Measurements from ENCODE around the gene VSTM2B.
"Not testable (repeated sequence)": the region's sequence is repeated elsewhere in the genome, so short reads cannot be mapped to it uniquely, and the experiment has no call there.

The VSTM2B gene

DNA sequence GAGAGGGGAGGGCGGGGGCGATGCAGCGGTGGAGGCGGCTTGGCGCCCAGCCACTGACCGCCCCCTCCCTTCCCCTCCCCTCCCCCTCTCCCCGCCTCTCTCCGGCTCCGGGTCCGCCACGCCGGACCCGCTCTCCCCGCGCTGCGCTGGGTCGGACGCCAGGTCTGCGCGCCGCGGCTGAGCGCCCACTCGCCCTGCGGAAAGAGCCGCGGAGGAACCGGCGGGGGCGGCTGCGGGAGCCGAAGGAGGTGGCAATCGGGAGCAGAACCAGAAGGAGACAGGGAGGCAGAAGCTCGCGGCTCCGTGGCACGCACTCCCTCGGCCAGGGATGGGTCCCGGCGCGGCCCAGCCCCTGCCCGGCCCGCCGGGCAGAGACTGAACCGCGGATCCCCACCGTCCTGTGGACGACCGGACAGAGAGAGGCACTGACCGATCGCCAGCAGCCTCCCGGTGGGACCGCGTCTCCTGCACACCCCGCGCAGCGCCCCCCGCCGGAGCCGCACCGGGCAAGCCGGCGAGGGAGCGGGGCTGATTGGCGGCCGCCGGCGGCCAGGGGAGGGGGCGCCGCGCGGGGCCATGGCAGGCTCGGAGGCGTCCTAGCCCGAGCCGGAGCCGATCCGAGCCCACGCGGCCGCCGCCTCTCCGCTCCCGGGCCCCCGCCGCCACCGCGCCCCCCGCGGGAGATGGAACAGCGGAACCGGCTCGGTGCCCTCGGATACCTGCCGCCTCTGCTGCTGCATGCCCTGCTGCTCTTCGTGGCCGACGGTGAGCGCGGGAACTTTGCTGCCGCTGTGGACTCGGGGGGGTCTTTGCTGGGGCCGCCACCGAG, at the start of gene VSTM2B:
TSS of gene VSTM2B (plus strand) at position 94 of the 829 bp plus-strand sequence. CDS start at position 684, 590 bp downstream.
- no peak for DNase-seq

GRCh38 chr19:29476528-29476927, 49.3 kb upstream of the VSTM2B start:
- DNase-seq = no peak

DNA sequence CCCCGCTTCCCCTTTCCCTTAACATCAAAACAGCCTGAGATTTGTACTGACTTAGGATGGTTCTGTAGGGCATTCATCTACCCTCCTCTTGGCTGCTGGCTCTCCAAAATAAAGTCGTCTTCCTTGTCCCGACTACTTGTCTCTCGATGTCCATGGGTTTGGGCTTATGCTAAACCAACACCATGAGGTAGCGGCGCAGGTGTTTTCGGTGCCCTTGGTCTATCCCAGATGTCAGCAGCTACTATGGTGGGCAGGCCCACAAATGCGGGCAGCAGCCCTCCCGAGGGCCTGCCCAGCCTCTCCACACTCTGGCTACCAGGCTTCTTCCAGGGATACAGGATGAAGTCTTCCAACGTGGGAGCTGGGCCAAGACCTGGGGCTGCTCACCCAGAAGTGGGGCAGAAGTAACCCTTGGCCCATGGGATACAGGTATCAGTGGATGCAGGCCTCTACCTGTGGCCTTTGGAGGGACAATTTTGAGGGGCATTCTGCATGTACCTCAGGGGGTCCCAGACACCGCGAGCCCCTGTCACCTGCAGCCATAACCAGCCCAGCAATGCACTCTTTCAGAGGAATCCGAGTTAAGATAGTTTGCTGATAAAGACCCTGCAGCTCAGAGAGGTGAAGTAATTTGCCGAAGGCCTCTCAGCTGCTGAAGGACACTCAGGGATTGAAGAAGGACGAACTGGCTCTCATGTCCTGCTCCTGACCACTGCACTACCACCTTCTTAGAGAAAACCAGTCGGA, 47.8 kb upstream of the VSTM2B start:
- DNase-seq = no peak

GRCh38 chr19:29478578-29479565, 46.9 kb upstream of the VSTM2B start:
- no peak for DNase-seq

GRCh38 chr19:29479941-29480340, 45.9 kb upstream of the VSTM2B start:
- DNase-seq = no peak

DNA sequence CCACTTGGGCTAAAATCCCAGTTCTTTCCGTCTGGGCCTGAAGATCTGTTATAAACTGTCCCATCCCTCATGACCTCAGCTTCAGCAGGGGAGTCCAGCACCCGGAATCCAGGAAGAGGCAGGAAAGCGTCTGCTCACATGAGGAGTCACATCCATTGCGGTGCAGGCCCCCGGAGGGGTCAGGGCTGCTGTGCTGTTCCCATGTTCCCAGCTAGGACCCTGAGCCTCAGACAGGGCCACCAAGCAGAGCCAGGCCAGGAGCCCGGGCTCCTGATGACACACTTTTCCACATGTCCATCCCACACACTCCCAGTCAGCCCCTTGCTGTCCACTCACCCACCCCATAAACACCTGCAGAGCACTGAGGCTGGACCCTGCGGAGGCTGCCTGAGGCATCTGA, 45.3 kb upstream of the VSTM2B start:
- DNase-seq = no peak

GRCh38 chr19:29482855-29483640, 42.7 kb upstream of the VSTM2B start:
- DNase-seq = no peak

GRCh38 chr19:29483641-29483920, 42.2 kb upstream of the VSTM2B start:
- no peak for DNase-seq

DNA sequence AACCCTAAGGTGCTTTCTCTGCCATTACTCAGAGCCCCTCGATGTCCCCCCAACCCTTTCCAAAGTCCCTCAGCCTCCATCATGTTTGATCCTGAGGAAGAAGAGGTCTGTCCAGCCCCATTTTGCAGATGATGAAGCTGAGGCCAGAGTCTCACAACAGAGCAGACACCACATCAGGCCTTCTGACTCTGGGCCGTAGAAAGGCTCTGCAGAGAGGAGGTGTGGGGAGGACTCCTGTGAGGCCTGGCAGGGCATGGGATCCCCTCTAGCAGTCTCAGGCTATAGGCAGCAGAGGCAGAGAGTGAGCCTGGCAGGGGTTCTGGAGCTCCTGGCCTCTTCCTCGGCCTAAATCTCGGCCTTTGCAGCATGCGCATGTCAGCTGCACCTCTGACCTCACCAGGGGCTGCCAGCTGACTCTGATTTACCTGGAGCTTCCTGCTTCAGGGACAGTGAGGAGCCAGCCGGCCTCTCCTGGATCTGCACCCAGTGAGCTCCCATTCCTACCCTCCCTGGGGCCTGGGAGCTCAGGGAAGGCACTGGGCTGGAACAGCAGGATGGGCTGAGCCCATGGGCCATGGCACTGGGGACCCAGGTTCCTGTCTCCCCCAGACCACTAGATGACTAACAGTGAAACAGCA, 41.7 kb upstream of the VSTM2B start:
- no peak for DNase-seq

- DNase-seq = no peak
These were observed 40.9 kb upstream of the VSTM2B start for GRCh38 chr19:29484876-29485275.

- DNase-seq = no peak
These were observed 40.5 kb upstream of the VSTM2B start for GRCh38 chr19:29485293-29485692.

DNA sequence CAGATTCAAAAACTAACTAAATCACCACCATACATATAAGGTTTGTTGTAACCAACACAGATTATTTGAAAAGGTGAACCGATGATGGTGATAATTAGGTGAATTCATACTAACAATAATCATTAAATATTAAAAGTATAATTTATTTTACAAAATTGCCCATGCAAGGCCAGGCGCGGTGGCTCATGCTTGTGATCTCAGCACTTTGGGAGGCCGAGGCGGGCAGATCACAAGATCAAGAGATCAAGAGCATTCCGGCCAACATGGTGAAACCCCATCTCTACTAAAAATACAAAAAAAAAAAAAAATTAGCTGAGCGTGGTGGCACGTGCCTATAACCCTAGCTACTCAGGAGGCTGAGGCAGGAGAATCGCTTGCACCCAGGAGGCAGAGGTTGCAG, 38.8 kb upstream of the VSTM2B start:
- not testable (repeated sequence) for DNase-seq

DNA sequence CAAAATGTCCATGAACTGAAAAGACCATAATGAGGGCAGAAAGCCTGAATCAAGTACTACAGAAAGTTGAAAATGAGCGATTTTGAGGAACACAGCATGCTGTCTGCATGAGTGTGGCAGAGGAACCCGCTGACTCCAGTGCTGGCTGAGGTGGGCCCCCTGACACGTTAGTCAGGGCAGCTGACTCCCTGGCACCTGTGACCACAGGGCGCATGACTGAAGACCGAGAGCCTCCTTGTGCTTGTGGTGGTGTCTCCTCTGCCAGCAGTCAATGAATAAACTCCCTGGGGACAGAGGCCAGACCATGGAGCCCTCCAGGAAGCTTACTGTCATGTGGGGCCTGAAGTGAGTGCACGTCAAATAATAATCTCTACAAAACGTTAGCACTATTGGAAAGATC, 38.4 kb upstream of the VSTM2B start:
- DNase-seq = no peak

- no peak for DNase-seq
These were observed 37.5 kb upstream of the VSTM2B start for GRCh38 chr19:29488316-29488715.

GRCh38 chr19:29489172-29489951, 36.4 kb upstream of the VSTM2B start:
- no peak for DNase-seq

DNA sequence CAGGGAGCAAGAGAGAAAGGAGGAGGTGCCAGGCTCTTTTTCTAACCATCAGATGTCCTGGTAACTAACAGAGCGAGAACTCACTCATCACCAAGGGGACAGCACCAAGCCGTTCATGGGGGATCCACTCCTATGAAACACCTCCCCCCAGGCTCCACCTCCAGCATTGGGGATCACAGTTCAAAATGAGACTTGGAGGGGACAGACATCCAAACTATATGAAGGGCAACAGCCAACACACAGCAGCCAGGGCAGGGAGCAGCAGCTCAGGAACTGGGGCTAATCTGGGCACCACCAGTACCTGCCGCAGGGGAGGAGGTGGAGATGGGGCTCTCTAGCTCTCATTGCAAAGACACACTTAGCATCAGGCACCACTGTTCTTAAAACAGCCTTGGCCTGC, 34.3 kb upstream of the VSTM2B start:
- DNase-seq = no peak

DNA sequence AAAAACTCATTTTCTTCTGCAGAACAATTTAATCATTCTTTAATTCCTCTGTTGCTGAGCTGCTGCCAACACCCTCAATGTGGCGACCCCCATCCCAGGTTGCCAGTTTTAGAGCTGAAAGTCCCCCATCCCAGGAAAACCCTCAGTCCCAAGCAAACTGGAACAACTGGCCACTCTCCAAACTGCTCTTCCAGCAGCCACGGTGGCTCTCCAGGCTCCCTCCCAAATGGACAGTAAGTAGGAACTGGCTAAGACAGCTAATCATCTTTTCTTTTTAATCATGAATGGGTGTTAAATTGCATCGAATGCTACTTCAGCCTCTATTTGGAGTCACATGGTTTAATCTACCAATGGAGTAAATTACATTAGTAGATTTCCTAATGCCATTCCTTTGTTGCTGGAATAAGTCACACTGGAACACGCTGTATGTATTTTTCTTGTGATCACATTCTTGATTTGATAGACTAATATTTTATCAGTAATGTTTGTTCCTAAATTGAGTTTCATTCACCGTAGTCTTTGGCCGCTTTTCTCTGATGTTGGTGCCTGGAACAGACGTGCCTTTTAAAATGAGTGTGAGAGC, 33.7 kb upstream of the VSTM2B start:
- no peak for DNase-seq

GRCh38 chr19:29492769-29493168, 33.0 kb upstream of the VSTM2B start:
- no peak for DNase-seq

- DNase-seq = no peak
These were observed 30.7 kb upstream of the VSTM2B start for GRCh38 chr19:29495091-29495490.

- no peak for DNase-seq
These were observed 29.8 kb upstream of the VSTM2B start for GRCh38 chr19:29495901-29496441.
